Stimulated activated CD8-positive, alpha-beta memory T cell treated with anti-CD3 and anti-CD28 coated beads, Interleukin-4, amount 100 ng/mL, for 24 hours (primary cell): Measurements from ENCODE around the gene MAGIX.
"Not testable (repeated sequence)": the region's sequence is repeated elsewhere in the genome, so short reads cannot be mapped to it uniquely, and the experiment has no call there.

Source experiments
- DNase-seq: peaks from one replicate; pipeline ENCODE4 v3.0.0-alpha.2; 2020; ENCODE audit warnings: low read depth

The MAGIX gene

GRCh38 chrX:49162620-49163019 is at the start of gene MAGIX:
TSS of gene MAGIX (plus strand) at chrX:49162758. CDS start at chrX:49162890, 132 bp downstream.
- no peak for DNase-seq

GRCh38 chrX:49116076-49116475 is 46.5 kb upstream of the MAGIX start:
- DNase-seq: no peak

- DNase-seq: no peak
Observed at GRCh38 chrX:49116716-49117115, 45.8 kb upstream of the MAGIX start.

GRCh38 chrX:49117581-49117980 is 45.0 kb upstream of the MAGIX start:
- no peak for DNase-seq

- DNase-seq: no peak
Observed at GRCh38 chrX:49120091-49120490, 42.5 kb upstream of the MAGIX start.

- no peak for DNase-seq
Observed at GRCh38 chrX:49122499-49122898, 40.1 kb upstream of the MAGIX start.

GRCh38 chrX:49127742-49128258 is 34.8 kb upstream of the MAGIX start:
- not testable (repeated sequence) for DNase-seq

- DNase-seq: no peak
Observed at GRCh38 chrX:49129427-49129826, 33.1 kb upstream of the MAGIX start.

GRCh38 chrX:49132275-49132674 is 30.3 kb upstream of the MAGIX start:
- DNase-seq: not testable (repeated sequence)

- DNase-seq: no peak
Observed at GRCh38 chrX:49133759-49134158, 28.8 kb upstream of the MAGIX start.

GRCh38 chrX:49137492-49137891 is 25.1 kb upstream of the MAGIX start:
- DNase-seq: no peak

- DNase-seq: no peak
Observed at GRCh38 chrX:49139713-49140112, 22.8 kb upstream of the MAGIX start.

- not testable (repeated sequence) for DNase-seq
Observed at GRCh38 chrX:49142264-49142663, 20.3 kb upstream of the MAGIX start.

GRCh38 chrX:49143154-49143553 is 19.4 kb upstream of the MAGIX start:
- DNase-seq: not testable (repeated sequence)

GRCh38 chrX:49147282-49147681 is 15.3 kb upstream of the MAGIX start:
- no peak for DNase-seq

- DNase-seq: no peak
Observed at GRCh38 chrX:49147936-49148335, 14.6 kb upstream of the MAGIX start.

GRCh38 chrX:49148390-49149100 is 14.0 kb upstream of the MAGIX start:
- not testable (repeated sequence) for DNase-seq

- DNase-seq: not testable (repeated sequence)
Observed at GRCh38 chrX:49149291-49149690, 13.3 kb upstream of the MAGIX start.

GRCh38 chrX:49153467-49153866 is 9.1 kb upstream of the MAGIX start:
- no peak for DNase-seq

GRCh38 chrX:49155243-49155899 is 7.2 kb upstream of the MAGIX start:
- no peak for DNase-seq

- DNase-seq: peak; percentile 75
Observed at GRCh38 chrX:49155900-49156837, 6.4 kb upstream of the MAGIX start.

- no peak for DNase-seq
Observed at GRCh38 chrX:49157194-49157593, 5.4 kb upstream of the MAGIX start.
